GM12878 (cell line): Measurements from ENCODE around the gene CFAP44. TPM values are rescaled to one million over a fixed set of nuclear protein-coding genes. Genes with fewer than 3 reads are reported as not detected.

Experiments
- ATAC-seq: fragments of 200-7000 bp; cut with Tn5 transposase; 3 replicates; pipeline ENCODE4 v1.9.1; 2020; ENCODE audit warnings: mild to moderate bottlenecking, moderate library complexity
- BruUV-seq: library from RNA; stranded (reverse); fragments of 400-500 nt; replicated peaks from 2 replicates; lab custom pipeline; 2021; lab: Mats Ljungman, UMichigan
- CTCF ChIA-PET: fragments of 300-600 bp; sonication (Branson Sonifier 250); formaldehyde crosslinking; extraction: SDS; loops from one replicate; lab custom pipeline; 2021; ENCODE audit warnings: inconsistent platforms; lab: Yijun Ruan, JAX
- POLR2A ChIA-PET: fragments of 350-600 bp; formaldehyde crosslinking; extraction: SDS; loops from one replicate; lab custom pipeline; 2021; ENCODE audit warnings: inconsistent platforms; lab: Charles Lee
- RAD21 ChIA-PET: fragments of 300-600 bp; sonication (Branson Sonifier 250); formaldehyde crosslinking; loops from one replicate; lab custom pipeline; 2023; ENCODE audit warnings: antibody characterized with exemption; ENCODE audit not compliant: unreplicated experiment; lab: Charles Lee
- SMC1A ChIA-PET: fragments of 300-600 bp; sonication (Branson Sonifier 250); formaldehyde crosslinking; loops from one replicate; lab custom pipeline; 2023; ENCODE audit not compliant: unreplicated experiment, uncharacterized antibody; lab: Charles Lee
- DNase-seq: peaks from one replicate; pipeline ENCODE4 v3.0.0-alpha.2; 2011; ENCODE audit warnings: low read depth, low spot score
- FAIRE-seq: peaks from 3 replicates; lab custom pipeline; 2011; peaks lifted over from hg19 to GRCh38; lab: Jason Lieb, UNC
- H2AFZ ChIP-seq: 2 replicates; pipeline ENCODE4 v1.6.0; 2011; ENCODE audit warnings: low read depth, low read length, control low read depth; ENCODE audit not compliant: control insufficient read depth
- H3K27ac ChIP-seq: 2 replicates; pipeline ENCODE4 v1.5.1; 2011; ENCODE audit warnings: control low read depth; ENCODE audit not compliant: control insufficient read depth, insufficient read depth
- H3K27me3 ChIP-seq, 2 experiments: replicated peaks in 1 of 2; 2 replicates each; pipeline versions ENCODE4 v1.6.0 to v1.6.1; 2011; ENCODE audit warnings: low read length in 1 of 2; ENCODE audit not compliant: control insufficient read depth in 2 of 2, insufficient read depth in 2 of 2
- H3K36me3 ChIP-seq, 2 experiments: 2 replicates each; pipeline ENCODE4 v1.5.1; 2011; ENCODE audit warnings: low read length in 1 of 2; ENCODE audit not compliant: control insufficient read depth in 2 of 2, insufficient read depth in 2 of 2
- H3K4me1 ChIP-seq: 2 replicates; pipeline ENCODE4 v1.6.1; 2011; ENCODE audit warnings: mild to moderate bottlenecking, low read length, moderate library complexity, mixed read lengths; ENCODE audit not compliant: control insufficient read depth, insufficient read depth
- H3K4me2 ChIP-seq: 2 replicates; pipeline ENCODE4 v1.6.0; 2011; ENCODE audit warnings: control low read depth; ENCODE audit not compliant: control insufficient read depth, insufficient read depth
- H3K4me3 ChIP-seq: fragments of 200-600 bp; sonication (generic); 2 replicates; pipeline ENCODE4 v1.5.1; 2016
- H3K79me2 ChIP-seq: 2 replicates; pipeline ENCODE4 v1.6.0; 2011; ENCODE audit warnings: low read length; ENCODE audit not compliant: control insufficient read depth, insufficient read depth
- H3K9ac ChIP-seq: 2 replicates; pipeline ENCODE4 v1.8.0; 2011; ENCODE audit warnings: low read length, control low read depth, mixed read lengths; ENCODE audit not compliant: control insufficient read depth, insufficient read depth
- H3K9me3 ChIP-seq: replicated peaks from 3 replicates; pipeline ENCODE4 v1.5.1; 2011; ENCODE audit warnings: mild to moderate bottlenecking, low read length; ENCODE audit not compliant: control insufficient read depth, insufficient read depth
- H4K20me1 ChIP-seq: 2 replicates; pipeline ENCODE4 v1.6.0; 2011; ENCODE audit not compliant: control insufficient read depth, insufficient read depth
- BCLAF1 ChIP-seq: fragments of 450-650 bp; IDR thresholded peaks from 2 replicates; pipeline ENCODE4 v1.6.1; 2017; ENCODE audit warnings: antibody characterized with exemption, mild to moderate bottlenecking, moderate library complexity
- CTCF ChIP-seq, 3 experiments: IDR thresholded peaks in 2 of 3; conservative IDR thresholded peaks in 1 of 3; 2 replicates each; pipeline ENCODE4 v1.5.1; 2011; ENCODE audit warnings: low read depth in 3 of 3, low read length in 3 of 3, mild to moderate bottlenecking in 3 of 3, control low read depth in 2 of 3, moderate library complexity in 2 of 3, inconsistent platforms in 1 of 3, mixed read lengths in 1 of 3; ENCODE audit not compliant: control insufficient read depth in 2 of 3, insufficient read depth in 1 of 3; ENCODE audit errors: extremely low read depth in 1 of 3
- DPF2 ChIP-seq: fragments of 450-650 bp; IDR thresholded peaks from 2 replicates; pipeline ENCODE4 v1.6.1; 2017; ENCODE audit warnings: mild to moderate bottlenecking
- E2F8 ChIP-seq: fragments of 450-650 bp; IDR thresholded peaks from 2 replicates; pipeline ENCODE4 v1.6.1; 2018; ENCODE audit warnings: mild to moderate bottlenecking, low read depth, moderate library complexity; ENCODE audit not compliant: partially characterized antibody
- FOS ChIP-seq: IDR thresholded peaks from 3 replicates; pipeline ENCODE4 v1.6.1; 2011; ENCODE audit warnings: borderline replicate concordance; ENCODE audit not compliant: insufficient read length; ENCODE audit errors: extremely low read depth
- IKZF2 ChIP-seq, 2 experiments: fragments of 450-650 bp; IDR thresholded peaks; 2 replicates each; pipeline ENCODE4 v1.6.1; 2017; ENCODE audit warnings: mild to moderate bottlenecking in 2 of 2, moderate library complexity in 2 of 2
- IRF4 ChIP-seq: IDR thresholded peaks from 2 replicates; pipeline ENCODE4 v1.6.1; 2011; ENCODE audit warnings: low read depth, low read length
- JUNB ChIP-seq: IDR thresholded peaks from 2 replicates; pipeline ENCODE4 v1.6.1; 2016; ENCODE audit warnings: antibody characterized with exemption, mild to moderate bottlenecking
- MXI1 ChIP-seq: fragments of 150-350 bp; IDR thresholded peaks from 2 replicates; pipeline ENCODE4 v1.6.1; 2011; ENCODE audit warnings: low read depth, mild to moderate bottlenecking, inconsistent platforms, low read length, improper control_type of control experiment
- RB1 ChIP-seq: fragments of 450-650 bp; formaldehyde crosslinking; IDR thresholded peaks from 2 replicates; pipeline ENCODE4 v1.6.1; 2017; ENCODE audit warnings: mild to moderate bottlenecking, borderline replicate concordance
- RFX5 ChIP-seq: IDR thresholded peaks from 2 replicates; pipeline ENCODE4 v1.6.1; 2011; ENCODE audit warnings: low read depth, low read length, improper control_type of control experiment
- SMAD5 ChIP-seq: IDR thresholded peaks from 2 replicates; pipeline ENCODE4 v1.6.1; 2016; ENCODE audit warnings: antibody characterized with exemption, low read depth
- SREBF1 ChIP-seq: IDR thresholded peaks from 2 replicates; pipeline ENCODE4 v1.6.1; 2012; ENCODE audit warnings: mild to moderate bottlenecking, low read length
- TCF7 ChIP-seq: IDR thresholded peaks from 2 replicates; pipeline ENCODE4 v1.6.1; 2014; ENCODE audit warnings: antibody characterized with exemption, borderline replicate concordance
- WRNIP1 ChIP-seq: IDR thresholded peaks from 2 replicates; pipeline ENCODE4 v1.6.1; 2011; ENCODE audit warnings: low read depth, low read length, improper control_type of control experiment, borderline replicate concordance
- ZNF24 ChIP-seq: fragments of 450-650 bp; IDR thresholded peaks from 2 replicates; pipeline ENCODE4 v1.6.1; 2017; ENCODE audit warnings: antibody characterized with exemption, mild to moderate bottlenecking
- ZNF622 ChIP-seq: fragments of 450-650 bp; IDR thresholded peaks from 2 replicates; pipeline ENCODE4 v1.6.1; 2017; ENCODE audit warnings: mild to moderate bottlenecking, inconsistent platforms
- WGBS: methylation state at CpG from one replicate; pipeline ENCODE4 v1.1.6; 2016; ENCODE audit warnings: low lambda C conversion rate; ENCODE audit not compliant: insufficient replicate concordance, insufficient coverage; ENCODE audit errors: missing lambda C conversion rate; 5-methylcytosine and 5-hydroxymethylcytosine counted together
- in situ Hi-C: fragments of 300-500 bp; cut with MboI; formaldehyde crosslinking; loops from 9 replicates; pipeline ENCODE4 v1.14.3; 2018; ENCODE audit warnings: mixed read lengths
- intact Hi-C: fragments of 100-400 bp; cut with micrococcal nuclease; formaldehyde crosslinking; loops from one replicate; pipeline ENCODE4 v1.14.2; 2022; ENCODE audit not compliant: unreplicated experiment
- polyA plus RNA-seq, 11 experiments: library from polyadenylated mRNA; depleted of rRNA in 4 of 11; unstranded in 6 of 11; stranded (reverse) in 5 of 11; fragments of >200 nt; fragmentation: Nextera tagmentation in 4 of 11; fragmentation: Illumina TruSeq in 1 of 11; extraction: Ambion mirVana in 4 of 11; extraction: Trizol in 1 of 11; gene quantifications; 1 replicate in 1 of 11; 2 replicates in 10 of 11; pipeline versions ENCODE4 v1.2.1 to v1.2.3, GENCODE V29; 2011 to 2016; ENCODE audit warnings: inconsistent platforms in 2 of 11, missing spikeins in 2 of 11, low read depth in 1 of 11
- total RNA-seq, 4 experiments: library from RNA; depleted of rRNA in 3 of 4; stranded (reverse); fragments of >200 nt in 3 of 4; fragmentation: Illumina TruSeq in 1 of 4; extraction: Trizol in 1 of 4; gene quantifications; 2 replicates each; pipeline versions ENCODE4 v1.2.1 to v1.2.3, GENCODE V29; 2013 to 2021

The CFAP44 gene
- total and polyA plus RNA-seq, 10 of the 15 experiments (the other 5 are each of a cell fraction or from before 2014, with no cell fraction given): 0.76 to 5.9 (median 3.7) TPM

GRCh38 chr3:113409676-113410075 is 31.6 kb downstream of the CFAP44 start (continued):
- TF ChIP-seq BCLAF1: no peak

- FAIRE-seq (no peak), ATAC-seq (peak; percentile 66)
- POLR2A ChIA-PET: interaction anchor here (0.9 to 1.1 kb wide), 2 partner anchors 89 to 111 kb away, joined by 4 read pairs; no protein-coding TSS in a partner anchor
- TF ChIP-seq CTCF (IDR thresholded peaks at IDR 0.05 in 2 of 3, conservative IDR thresholded peaks at IDR 0.05 in 1 of 3; ENCODE audit: control insufficient read depth in 2 of 3, extremely low read depth in 1 of 3, insufficient read depth in 1 of 3, low read depth in 3 of 3, low read length in 3 of 3): no peak
- TF ChIP-seq ZNF622: no peak
- peak; percentile 69; the same call in 1 of the 2 replicates for TF ChIP-seq IRF4
- TF ChIP-seq E2F8: no peak
- no peak for TF ChIP-seq RFX5
- no peak for TF ChIP-seq ZNF24
- TF ChIP-seq IKZF2 (IDR thresholded peaks at IDR 0.05): peak; percentile 15 to 52; a peak in 2 of 4 replicates
- TF ChIP-seq DPF2: no peak
- TF ChIP-seq TCF7: peak; percentile 67
- TF ChIP-seq WRNIP1: no peak
- TF ChIP-seq MXI1: no peak
- TF ChIP-seq RB1: no peak
- no peak for TF ChIP-seq FOS
- TF ChIP-seq SMAD5: no peak
- TF ChIP-seq JUNB: peak; percentile 76
- no peak for TF ChIP-seq SREBF1
Measured at GRCh38 chr3:113405180-113405579, 36.1 kb downstream of the CFAP44 start.

More at GRCh38 chr3:113405180-113405579, 36.1 kb downstream of the CFAP44 start:
- peak; percentile 5 for DNase-seq
- H3K9ac ChIP-seq: no peak overlapping the region
- no peak overlapping the region for H2AFZ ChIP-seq
- intact Hi-C loops: no loop called here
- no peaks in the 10 kb centered on the region for H3K36me3 ChIP-seq
- H3K27ac ChIP-seq: no peak overlapping the region
- BruUV-seq: no TSS peak
- no peaks in the 10 kb centered on the region for H3K9me3 ChIP-seq
- H3K4me1 ChIP-seq: no peaks in the 10 kb centered on the region; the same call in 1 of the 2 replicates
- WGBS: 41% methylated on average over 1 of the region's 1 CpG
- H4K20me1 ChIP-seq: no peaks in the 10 kb centered on the region
- H3K4me3 ChIP-seq: no peak overlapping the region
- ChIA-PET SMC1A (interaction anchor here (1.9 to 2.1 kb wide), 2 partner anchors 18 to 29 kb away, joined by 4 to 7 read pairs; no protein-coding TSS in a partner anchor), RAD21 (no interaction called here), CTCF (interaction anchor here (0.8 to 1.3 kb wide), 2 partner anchors 11 to 89 kb away, joined by 4 read pairs; no protein-coding TSS in a partner anchor)
- in situ Hi-C loops: no loop called here
- H3K27me3 ChIP-seq: no peaks in the 10 kb centered on the region
- no peaks in the 10 kb centered on the region for H3K79me2 ChIP-seq
- H3K4me2 ChIP-seq: no peak overlapping the region
